GM21528 (cell line): Measurements from ENCODE around the gene LY6G5B.

Experiments used
- ATAC-seq: cut with Tn5 transposase; IDR thresholded peaks from one replicate; pipeline ENCODE4 v1.9.1; 2021; ENCODE audit warnings: mild to moderate bottlenecking, moderate library complexity; ENCODE audit not compliant: unreplicated experiment, low FRiP score

LY6G5B gene

GRCh38 chr6:31661262-31662123 lies 8.3 kb upstream of the LY6G5B start:
- ATAC-seq, result no peak

- no peak for ATAC-seq
Measured at GRCh38 chr6:31662124-31662723, 7.6 kb upstream of the LY6G5B start.

- ATAC-seq, result no peak
Measured at GRCh38 chr6:31663126-31663960, 6.4 kb upstream of the LY6G5B start.

- ATAC-seq, result no peak
Measured at GRCh38 chr6:31663961-31664789, 5.6 kb upstream of the LY6G5B start.

GRCh38 chr6:31664790-31665500 lies 4.8 kb upstream of the LY6G5B start, which contains the start of gene GPANK1:
TSS of gene GPANK1 (minus strand) at chr6:31664997. CDS start at chr6:31664478, 519 bp downstream.
- peak; percentile 42 for ATAC-seq

- peak; percentile 73 for ATAC-seq
Measured at GRCh38 chr6:31665501-31666336, 4.1 kb upstream of the LY6G5B start, which contains the start of gene CSNK2B. TSS of gene CSNK2B (plus strand) at chr6:31666080. CDS start at chr6:31666832, 752 bp downstream.

GRCh38 chr6:31666337-31666965 lies 3.3 kb upstream of the LY6G5B start:
- ATAC-seq, result no peak

- ATAC-seq, result no peak
Measured at GRCh38 chr6:31676322-31676903, 6.6 kb downstream of the LY6G5B start.

- no peak for ATAC-seq
Measured at GRCh38 chr6:31676904-31677303, 7.1 kb downstream of the LY6G5B start.

- no peak for ATAC-seq
Measured at GRCh38 chr6:31677955-31678354, 8.2 kb downstream of the LY6G5B start.

GRCh38 chr6:31680226-31681134 lies 10.7 kb downstream of the LY6G5B start, which contains the start of gene LY6G5C:
TSS of gene LY6G5C (minus strand) at chr6:31681067. CDS start at chr6:31680373, 694 bp downstream.
- no peak for ATAC-seq

- ATAC-seq, result no peak
Measured at GRCh38 chr6:31681135-31681671, 11.4 kb downstream of the LY6G5B start.

GRCh38 chr6:31683591-31683990 lies 13.8 kb downstream of the LY6G5B start:
- no peak for ATAC-seq

- no peak for ATAC-seq
Measured at GRCh38 chr6:31686483-31686882, 16.7 kb downstream of the LY6G5B start.

- no peak for ATAC-seq
Measured at GRCh38 chr6:31687321-31687720, 17.5 kb downstream of the LY6G5B start.
